Adrenal gland (tissue), 12 donors: Measurements from ENCODE around the gene GLIS2. TPM values are rescaled to one million over a fixed set of nuclear protein-coding genes. Genes with fewer than 3 reads are reported as not detected.

Source experiments
- DNase-seq, 7 donors: peaks; one replicate each; pipeline ENCODE4 v3.0.0-alpha.2; 2019 to 2020
- H3K27ac ChIP-seq, 5 donors: fragments of 200-600 bp; sonication (generic) in 4 of 5; 1 replicate in 3 of 5; 2 replicates in 2 of 5; pipeline versions ENCODE4 v1.5.1 to v1.8.0; 2016 to 2020; ENCODE audit warnings: mild to moderate bottlenecking in 1 of 5
- H3K27me3 ChIP-seq: fragments of 200-600 bp; 2 replicates; pipeline ENCODE4 v1.8.0; 2021
- H3K36me3 ChIP-seq, 2 donors: fragments of 200-600 bp; replicated peaks in 1 of 2; 1 replicate in 1 of 2; 2 replicates in 1 of 2; pipeline versions ENCODE4 v1.5.1 to v1.8.0; 2018 to 2022
- H3K4me1 ChIP-seq, 2 donors: fragments of 200-600 bp; replicated peaks in 1 of 2; 1 replicate in 1 of 2; 2 replicates in 1 of 2; pipeline versions ENCODE4 v1.5.1 to v1.8.0; 2018 to 2021
- H3K4me3 ChIP-seq, 4 donors: fragments of 200-600 bp; sonication (generic) in 3 of 4; one replicate each; pipeline ENCODE4 v1.5.1; 2016 to 2018
- H3K9me3 ChIP-seq, 3 donors: fragments of 200-600 bp; sonication (generic) in 1 of 3; replicated peaks in 1 of 3; 1 replicate in 2 of 3; 2 replicates in 1 of 3; pipeline versions ENCODE4 v1.5.1 to v1.8.0; 2016 to 2021
- POLR2A ChIP-seq, 2 donors: fragments of 450-650 bp; IDR thresholded peaks; one replicate each; pipeline ENCODE4 v1.6.1; 2017; ENCODE audit warnings: antibody characterized with exemption in 2 of 2, mild to moderate bottlenecking in 2 of 2, moderate library complexity in 1 of 2
- WGBS, 4 donors: extraction: QIAGEN DNeasy Blood & Tissue Kit in 2 of 4; methylation state at CpG; one replicate each; pipeline versions ENCODE4 v1.1.5 to v1.1.7; 2013 to 2017; 5-methylcytosine and 5-hydroxymethylcytosine counted together
- intact Hi-C, 2 donors: fragments of 100-400 bp; cut with DNase I; formaldehyde crosslinking; loops; one replicate each; pipeline versions ENCODE4 v1.14.1 to v1.15.0; 2022 to 2023
- polyA plus RNA-seq, 3 donors: library from polyadenylated mRNA; stranded (reverse); fragments of 200-250 nt in 2 of 3; fragments of 350-450 nt in 1 of 3; fragmentation: Illumina TruSeq in 1 of 3; extraction: RNeasy Lipid Tissue Mini Kit (QIAGEN cat#74804) in 1 of 3; gene quantifications; one replicate each; pipeline ENCODE4 v1.2.3, GENCODE V29; 2013 to 2014
- total RNA-seq, 9 donors: library from RNA; depleted of rRNA in 4 of 9; stranded (reverse); fragments of >200 nt in 4 of 9; fragments of 120-200 nt in 1 of 9; fragmentation: NEBNext Ultra II Directional in 1 of 9; extraction: Animal tissue kit (Norgen Biotek cat#: 25700) in 1 of 9; gene quantifications; one replicate each; pipeline versions ENCODE4 v1.1.0 to v1.2.4, GENCODE V29; 2013 to 2023
- TF ChIP-seq, protein P1 (sequence below), 6 experiments: fragments of 450-650 bp in 4 of 6; fragments of 200-600 bp in 2 of 6; sonication (generic) in 1 of 6; IDR thresholded peaks; 1 replicate in 5 of 6; 2 replicates in 1 of 6; pipeline versions ENCODE4 v1.5.1 to v1.8.0; 2016 to 2021; ENCODE audit warnings: antibody characterized with exemption in 6 of 6, mild to moderate bottlenecking in 2 of 6, moderate library complexity in 1 of 6
- donor health status: healthy with polysubstance abuse.
- donor health status: Bipolar disorder and iron deficiency.
- donor health status: DM: yes; HTN: yes; CAD: no.
- donor health status: DM: no; HTN: no; CAD: no.
- donor health status: DM: no; HTN: no; CAD: no.
- donor health status: DM: yes; HTN: yes; CAD: no.

GLIS2 gene
- total and polyA plus RNA-seq, 12 donors, result 2.0 to 36.2 (median 17.0) TPM

GRCh38 chr16:4314532-4315185, 1.2 kb upstream of the GLIS2 start:
- intact Hi-C loops, result no loop called here
- DNase-seq, result peak in 5 of 7 donors; percentile 48 to 61 (median 55)
- H3K27me3 ChIP-seq, result no peaks in the 10 kb centered on the region
- TF ChIP-seq, protein P1, sequence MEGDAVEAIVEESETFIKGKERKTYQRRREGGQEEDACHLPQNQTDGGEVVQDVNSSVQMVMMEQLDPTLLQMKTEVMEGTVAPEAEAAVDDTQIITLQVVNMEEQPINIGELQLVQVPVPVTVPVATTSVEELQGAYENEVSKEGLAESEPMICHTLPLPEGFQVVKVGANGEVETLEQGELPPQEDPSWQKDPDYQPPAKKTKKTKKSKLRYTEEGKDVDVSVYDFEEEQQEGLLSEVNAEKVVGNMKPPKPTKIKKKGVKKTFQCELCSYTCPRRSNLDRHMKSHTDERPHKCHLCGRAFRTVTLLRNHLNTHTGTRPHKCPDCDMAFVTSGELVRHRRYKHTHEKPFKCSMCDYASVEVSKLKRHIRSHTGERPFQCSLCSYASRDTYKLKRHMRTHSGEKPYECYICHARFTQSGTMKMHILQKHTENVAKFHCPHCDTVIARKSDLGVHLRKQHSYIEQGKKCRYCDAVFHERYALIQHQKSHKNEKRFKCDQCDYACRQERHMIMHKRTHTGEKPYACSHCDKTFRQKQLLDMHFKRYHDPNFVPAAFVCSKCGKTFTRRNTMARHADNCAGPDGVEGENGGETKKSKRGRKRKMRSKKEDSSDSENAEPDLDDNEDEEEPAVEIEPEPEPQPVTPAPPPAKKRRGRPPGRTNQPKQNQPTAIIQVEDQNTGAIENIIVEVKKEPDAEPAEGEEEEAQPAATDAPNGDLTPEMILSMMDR (IDR thresholded peaks at IDR 0.05), result no peak
- no peak for TF ChIP-seq POLR2A (IDR thresholded peaks at IDR 0.05)
- H3K4me1 ChIP-seq, result peaks cover 38 to 39% of the 10 kb centered on the region in 2 donors
- no peaks in the 10 kb centered on the region for H3K36me3 ChIP-seq
- WGBS, 4 donors, result 3 to 10% (median 5%) methylated on average over 10 to 33 of the region's 33 CpGs
- peak overlapping the region; percentile 49 to 97 (median 85) for H3K27ac ChIP-seq
- H3K4me3 ChIP-seq, result peak overlapping the region in 3 of 4 donors; percentile 76 to 83 (median 78)
- no peaks in the 10 kb centered on the region for H3K9me3 ChIP-seq

DNA sequence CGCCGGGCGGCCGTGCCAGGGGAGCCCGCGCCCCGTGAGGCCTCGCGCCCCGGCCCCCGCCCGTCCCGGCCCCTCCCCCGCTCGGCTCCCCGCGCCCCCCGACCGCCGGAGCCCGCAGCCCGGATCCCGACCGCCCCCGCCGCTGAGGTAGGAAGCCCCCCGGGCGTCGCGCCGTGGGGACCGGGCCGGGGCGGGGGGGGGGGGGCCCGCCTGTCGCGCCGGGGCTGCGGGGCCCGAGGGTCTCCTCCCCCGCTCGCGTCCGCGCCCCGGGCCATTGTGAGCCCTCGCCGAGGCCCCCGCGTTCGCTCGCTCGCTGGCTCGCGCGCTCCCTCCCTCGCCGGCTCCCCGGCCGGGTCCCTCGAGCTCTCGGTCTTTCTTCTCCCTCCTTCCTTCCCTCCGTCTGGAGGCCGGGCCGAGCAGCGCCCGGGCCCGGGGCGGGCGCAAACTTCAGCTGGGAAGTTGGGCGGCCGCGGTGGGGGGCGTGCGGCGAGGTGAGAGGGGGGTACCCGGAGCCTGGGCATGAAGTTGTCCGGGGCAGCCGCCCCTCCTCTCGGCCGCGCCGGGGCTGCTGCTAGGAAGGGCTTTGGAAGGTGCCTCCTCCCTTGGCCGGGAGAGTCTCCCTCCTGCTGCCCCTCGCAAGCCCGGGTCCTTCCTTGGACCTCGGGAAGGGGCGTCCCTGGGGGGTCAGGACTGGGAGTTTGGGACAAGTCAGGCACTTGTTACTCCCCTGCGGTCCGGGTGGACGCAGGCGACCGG, 419 bp downstream of the GLIS2 start:
- no peaks in the 10 kb centered on the region for H3K9me3 ChIP-seq
- no peaks in the 10 kb centered on the region for H3K27me3 ChIP-seq
- H3K36me3 ChIP-seq, result no peaks in the 10 kb centered on the region
- TF ChIP-seq, protein P1 (IDR thresholded peaks at IDR 0.05), result no peak
- no peak for TF ChIP-seq POLR2A (IDR thresholded peaks at IDR 0.05)
- peaks cover 54 to 55% of the 10 kb centered on the region in 2 donors for H3K4me1 ChIP-seq
- H3K27ac ChIP-seq, result peak overlapping the region; percentile 52 to 97 (median 83)
- H3K4me3 ChIP-seq, result peak overlapping the region; percentile 51 to 95 (median 80)
- WGBS, 4 donors, result 1 to 3% (median 3%) methylated on average over 10 to 83 of the region's 93 CpGs
- intact Hi-C loops, result no loop called here
- peak in 1 of 7 donors; percentile 42 for DNase-seq

GRCh38 chr16:4316864-4317531, 1.1 kb downstream of the GLIS2 start:
- H3K9me3 ChIP-seq, result no peaks in the 10 kb centered on the region
- intact Hi-C loops, result no loop called here
- DNase-seq, result peak in 6 of 7 donors; percentile 64 to 74 (median 68)
- H3K27me3 ChIP-seq, result no peaks in the 10 kb centered on the region
- peaks cover 58 to 61% of the 10 kb centered on the region in 2 donors for H3K4me1 ChIP-seq
- TF ChIP-seq, protein P1 (IDR thresholded peaks at IDR 0.05), result no peak
- TF ChIP-seq POLR2A (IDR thresholded peaks at IDR 0.05), result peak in 1 of 2 donors; percentile 35
- H3K27ac ChIP-seq, result peak overlapping the region; percentile 52 to 97 (median 83)
- H3K4me3 ChIP-seq, result peak overlapping the region; percentile 51 to 95 (median 80)
- no peaks in the 10 kb centered on the region for H3K36me3 ChIP-seq
- WGBS, 4 donors, result 0 to 25% (median 15%) methylated on average over 8 to 20 of the region's 20 CpGs
